Sigmoid colon (tissue), 7 donors: Measurements from ENCODE around the gene CTBP2. TPM values are rescaled to one million over a fixed set of nuclear protein-coding genes. Genes with fewer than 3 reads are reported as not detected.

Source experiments
- DNase-seq: peaks from one replicate; pipeline ENCODE4 v3.0.0-alpha.2; 2019
- H3K27ac ChIP-seq, 4 donors: fragments of 200-600 bp; sonication (generic); one replicate each; pipeline ENCODE4 v1.5.1; 2016 to 2019; ENCODE audit warnings: mild to moderate bottlenecking in 1 of 4
- H3K27me3 ChIP-seq, 3 donors: fragments of 200-600 bp; sonication (generic); one replicate each; pipeline ENCODE4 v1.5.1; 2019; ENCODE audit warnings: mild to moderate bottlenecking in 1 of 3
- H3K36me3 ChIP-seq, 4 donors: fragments of 200-600 bp; sonication (generic); one replicate each; pipeline ENCODE4 v1.5.1; 2016 to 2019
- H3K4me1 ChIP-seq, 4 donors: fragments of 200-600 bp; sonication (generic); one replicate each; pipeline ENCODE4 v1.5.1; 2017 to 2019
- H3K4me3 ChIP-seq, 4 donors: fragments of 200-600 bp; sonication (generic); one replicate each; pipeline ENCODE4 v1.5.1; 2017 to 2019; ENCODE audit warnings: mild to moderate bottlenecking in 2 of 4, moderate library complexity in 1 of 4
- H3K9me3 ChIP-seq, 4 donors: fragments of 200-600 bp in 3 of 4; sonication (generic) in 3 of 4; one replicate each; pipeline versions ENCODE4 v1.5.1 to v1.6.1; 2013 to 2019
- EP300 ChIP-seq, 4 donors: sonication (generic); formaldehyde crosslinking; IDR thresholded peaks; one replicate each; pipeline ENCODE4 v1.6.1; 2017; ENCODE audit warnings: antibody characterized with exemption in 4 of 4
- POLR2A ChIP-seq, 2 donors: fragments of 450-650 bp; IDR thresholded peaks; one replicate each; pipeline ENCODE4 v1.6.1; 2016; ENCODE audit warnings: antibody characterized with exemption in 2 of 2, mild to moderate bottlenecking in 2 of 2, moderate library complexity in 2 of 2
- POLR2AphosphoS5 ChIP-seq, 4 donors: sonication (generic); formaldehyde crosslinking; IDR thresholded peaks; one replicate each; pipeline ENCODE4 v1.6.1; 2017; ENCODE audit warnings: antibody characterized with exemption in 4 of 4
- WGBS, 2 donors: extraction: QIAGEN DNeasy Blood & Tissue Kit; methylation state at CpG; one replicate each; pipeline ENCODE4 v1.1.7; 2013; 5-methylcytosine and 5-hydroxymethylcytosine counted together
- intact Hi-C: fragments of 100-400 bp; cut with DNase I; formaldehyde crosslinking; loops from one replicate; pipeline ENCODE4 v1.15.1; 2023
- polyA plus RNA-seq, 3 donors: library from polyadenylated mRNA; stranded (reverse); fragments of 200-250 nt; gene quantifications; one replicate each; pipeline ENCODE4 v1.2.3, GENCODE V29; 2013
- total RNA-seq, 4 donors: library from RNA; depleted of rRNA; stranded (reverse); fragments of >200 nt; gene quantifications; one replicate each; pipeline ENCODE4 v1.1.0, GENCODE V29; 2016
- TF ChIP-seq, protein P1 (sequence below), 4 experiments: fragments of 450-650 bp in 3 of 4; fragments of 200-600 bp in 1 of 4; IDR thresholded peaks; one replicate each; pipeline ENCODE4 v1.5.1; 2016 to 2019; ENCODE audit warnings: antibody characterized with exemption in 4 of 4, mild to moderate bottlenecking in 3 of 4, moderate library complexity in 2 of 4
- donor health status: healthy with polysubstance abuse.
- donor health status: Bipolar disorder and iron deficiency.
- donor health status: healthy.

The CTBP2 gene
- total and polyA plus RNA-seq, 7 donors: 31.2 to 62.4 (median 52.0) TPM

DNA sequence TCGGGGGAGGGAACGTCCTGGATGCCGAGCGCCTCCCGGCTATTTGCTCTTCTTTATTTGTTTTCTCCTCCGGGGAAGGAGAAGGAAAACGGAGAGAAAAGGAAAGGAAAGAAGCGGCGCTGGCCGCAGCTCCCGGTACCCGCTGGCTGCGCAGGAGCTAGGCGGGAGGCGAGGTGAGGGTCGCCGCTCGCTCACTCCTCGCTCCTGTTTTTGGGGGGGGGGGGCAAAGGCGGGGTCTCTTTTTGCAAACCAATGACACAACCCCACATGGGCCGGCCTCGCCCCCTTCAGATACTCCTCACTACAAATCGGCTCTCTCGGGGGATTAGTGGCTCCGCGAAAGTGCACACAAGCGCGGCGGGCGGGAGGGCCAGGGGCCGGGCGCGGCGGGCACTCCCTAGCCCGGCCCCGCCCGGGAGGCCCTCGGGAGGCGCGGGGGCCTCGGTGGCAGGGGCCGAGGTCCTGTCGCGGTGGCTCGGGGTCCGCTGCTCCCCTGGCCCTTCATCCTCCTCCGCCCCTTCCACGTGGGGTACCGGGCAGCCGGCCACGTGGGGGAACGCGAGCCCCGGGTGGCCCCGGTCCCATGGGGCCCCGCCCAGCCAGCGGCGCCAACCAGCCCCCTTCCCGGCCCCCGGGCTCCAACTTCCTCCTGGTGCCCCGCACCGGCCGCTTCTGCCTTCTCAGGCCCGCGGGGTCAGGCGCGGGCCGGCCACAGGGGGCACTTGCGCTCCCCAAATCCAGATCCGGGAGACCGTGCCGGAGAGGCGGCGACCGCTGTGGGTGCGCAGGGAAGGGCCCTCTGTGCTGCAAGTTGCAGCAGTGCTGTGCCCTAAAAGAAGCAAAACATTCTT lies 718 bp upstream of the CTBP2 start:
- TF ChIP-seq POLR2AphosphoS5 (IDR thresholded peaks at IDR 0.05) (peak; percentile 32 to 75 (median 50)), POLR2A (IDR thresholded peaks at IDR 0.05) (no peak), EP300 (IDR thresholded peaks at IDR 0.05) (no peak)
- TF ChIP-seq, protein P1, sequence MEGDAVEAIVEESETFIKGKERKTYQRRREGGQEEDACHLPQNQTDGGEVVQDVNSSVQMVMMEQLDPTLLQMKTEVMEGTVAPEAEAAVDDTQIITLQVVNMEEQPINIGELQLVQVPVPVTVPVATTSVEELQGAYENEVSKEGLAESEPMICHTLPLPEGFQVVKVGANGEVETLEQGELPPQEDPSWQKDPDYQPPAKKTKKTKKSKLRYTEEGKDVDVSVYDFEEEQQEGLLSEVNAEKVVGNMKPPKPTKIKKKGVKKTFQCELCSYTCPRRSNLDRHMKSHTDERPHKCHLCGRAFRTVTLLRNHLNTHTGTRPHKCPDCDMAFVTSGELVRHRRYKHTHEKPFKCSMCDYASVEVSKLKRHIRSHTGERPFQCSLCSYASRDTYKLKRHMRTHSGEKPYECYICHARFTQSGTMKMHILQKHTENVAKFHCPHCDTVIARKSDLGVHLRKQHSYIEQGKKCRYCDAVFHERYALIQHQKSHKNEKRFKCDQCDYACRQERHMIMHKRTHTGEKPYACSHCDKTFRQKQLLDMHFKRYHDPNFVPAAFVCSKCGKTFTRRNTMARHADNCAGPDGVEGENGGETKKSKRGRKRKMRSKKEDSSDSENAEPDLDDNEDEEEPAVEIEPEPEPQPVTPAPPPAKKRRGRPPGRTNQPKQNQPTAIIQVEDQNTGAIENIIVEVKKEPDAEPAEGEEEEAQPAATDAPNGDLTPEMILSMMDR (IDR thresholded peaks at IDR 0.05): peak in 3 of 4 experiments; percentile 16 to 57 (median 39)
- Histone ChIP-seq H3K4me3 (peak overlapping the region; percentile 85 to 97 (median 92)), H3K36me3 (no peaks in the 10 kb centered on the region), H3K9me3 (no peaks in the 10 kb centered on the region), H3K27me3 (no peaks in the 10 kb centered on the region), H3K27ac (peak overlapping the region; percentile 97 to 99 (median 98)), H3K4me1 (peaks cover 0 to 38% (median 27%) of the 10 kb centered on the region in 4 donors)
- WGBS, 2 donors: 0 to 1% methylated on average over 76 of the region's 76 CpGs
- DNase-seq: peak; percentile 93
- intact Hi-C loops: loop anchor here (2.0 to 10.0 kb wide), 2 partner anchors 184 to 558 kb away; partner anchors contain the start of gene EDRF1

DNA sequence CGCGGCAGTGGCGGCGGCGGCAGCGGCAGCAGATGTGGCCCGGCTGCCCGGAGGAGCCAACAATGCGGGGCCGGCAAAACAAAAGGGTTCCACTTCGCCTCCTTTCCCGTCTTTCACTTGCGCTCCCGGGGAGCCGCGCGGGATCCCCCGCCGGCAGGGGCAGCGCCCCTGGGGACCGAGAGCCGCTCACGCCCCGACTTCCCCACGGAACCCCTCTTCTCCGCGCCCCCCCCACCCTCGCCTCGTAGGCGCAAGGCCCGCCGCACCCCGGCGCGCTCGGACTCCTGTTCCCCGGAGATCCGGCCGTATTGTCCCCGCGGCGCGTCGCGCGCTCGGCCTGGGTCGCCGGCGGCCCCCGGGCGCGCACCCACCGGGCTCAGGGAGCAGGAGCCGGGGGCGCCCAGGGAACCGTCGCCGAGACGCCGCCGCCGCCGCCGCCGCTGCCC lies 854 bp downstream of the CTBP2 start:
- H3K4me3 ChIP-seq: peak overlapping the region; percentile 85 to 97 (median 92)
- intact Hi-C loops: loop anchor here (5.0 to 10.0 kb wide), 3 partner anchors 167 to 665 kb away; partner anchors contain the start of genes BCCIP and UROS
- peaks cover 0 to 53% (median 43%) of the 10 kb centered on the region in 4 donors for H3K4me1 ChIP-seq
- peak overlapping the region; percentile 97 to 99 (median 98) for H3K27ac ChIP-seq
- no peaks in the 10 kb centered on the region for H3K27me3 ChIP-seq
- H3K36me3 ChIP-seq: no peaks in the 10 kb centered on the region
- TF ChIP-seq POLR2AphosphoS5 (IDR thresholded peaks at IDR 0.05) (peak in 1 of 4 donors; percentile 25), EP300 (IDR thresholded peaks at IDR 0.05) (no peak), POLR2A (IDR thresholded peaks at IDR 0.05) (no peak)
- TF ChIP-seq, protein P1 (IDR thresholded peaks at IDR 0.05): no peak
- peak; percentile 66 for DNase-seq
- 0 to 1% methylated on average over 66 of the region's 66 CpGs for WGBS, 2 donors
- H3K9me3 ChIP-seq: no peaks in the 10 kb centered on the region

DNA sequence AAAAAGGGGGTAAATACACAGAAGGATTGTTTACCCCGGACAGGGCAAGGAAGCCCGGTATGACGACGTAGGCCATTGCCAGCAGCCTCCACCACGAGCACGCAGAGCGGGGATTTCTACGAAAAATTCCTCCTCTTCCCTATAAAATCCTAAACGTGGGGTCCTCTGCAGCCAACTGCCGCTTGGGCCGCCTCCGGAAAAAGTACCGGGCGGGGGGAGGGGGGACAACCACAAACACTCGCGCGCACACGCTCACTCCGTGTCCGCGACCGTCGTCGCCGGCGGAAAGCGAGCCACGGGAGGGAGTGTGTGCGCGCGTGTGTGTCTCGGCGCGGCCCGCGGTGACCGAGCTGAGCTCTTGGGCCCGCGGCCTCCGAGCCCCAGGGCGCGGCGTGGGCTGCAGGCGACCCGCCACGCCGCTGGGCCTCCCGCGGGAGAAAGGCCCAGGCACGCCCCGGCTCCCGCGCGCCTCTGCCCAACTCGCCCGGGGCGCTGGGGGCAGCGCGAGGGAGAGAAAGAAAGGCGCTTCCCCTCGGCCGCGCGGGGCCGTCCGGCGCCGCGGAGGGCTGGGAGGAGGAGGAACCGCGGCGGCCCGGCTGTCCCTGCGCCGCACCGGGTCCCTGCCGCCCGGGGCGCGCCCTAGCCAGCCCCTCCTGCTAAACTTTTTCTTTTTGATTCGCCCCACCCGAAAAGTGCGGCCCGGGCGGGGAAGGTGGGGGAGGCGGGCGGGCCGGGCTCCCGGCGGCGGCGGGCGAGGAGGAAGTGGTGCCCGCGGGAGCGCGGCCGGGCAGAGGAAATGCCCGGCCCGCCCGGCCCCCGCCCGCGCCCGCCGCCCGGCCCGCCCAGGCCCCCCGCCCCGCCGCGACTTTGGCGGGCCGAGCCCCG lies 1.5 kb downstream of the CTBP2 start:
- peak; percentile 71 for DNase-seq

DNA sequence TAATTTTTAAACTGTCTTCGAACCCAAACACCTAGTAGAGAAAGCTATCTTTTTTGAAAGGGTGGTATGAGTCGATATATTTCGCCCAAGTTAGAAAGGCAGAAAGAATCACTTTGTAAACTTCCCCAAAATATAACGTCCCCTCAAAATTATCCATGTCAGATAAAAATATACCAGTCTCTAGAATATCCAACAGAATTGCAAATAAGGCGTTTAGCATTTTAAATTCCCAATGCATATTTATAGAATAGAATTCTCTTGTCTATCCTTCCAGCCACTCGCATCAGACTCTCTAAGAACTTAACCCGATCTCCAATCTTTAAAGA lies 2.1 kb downstream of the CTBP2 start:
- no peak for TF ChIP-seq POLR2A (IDR thresholded peaks at IDR 0.05)
- TF ChIP-seq EP300 (IDR thresholded peaks at IDR 0.05): no peak
- TF ChIP-seq, protein P1 (IDR thresholded peaks at IDR 0.05): no peak
- TF ChIP-seq POLR2AphosphoS5 (IDR thresholded peaks at IDR 0.05): no peak
- Histone ChIP-seq H3K36me3 (no peaks in the 10 kb centered on the region), H3K9me3 (no peaks in the 10 kb centered on the region), H3K27ac (peak overlapping the region; percentile 97 to 99 (median 98)), H3K27me3 (no peaks in the 10 kb centered on the region), H3K4me3 (peak overlapping the region; percentile 85 to 97 (median 92)), H3K4me1 (peaks cover 0 to 66% (median 55%) of the 10 kb centered on the region in 4 donors)
- 5 to 9% methylated on average over 7 of the region's 7 CpGs for WGBS, 2 donors
- intact Hi-C loops: loop anchor here (5.0 to 10.0 kb wide), 3 partner anchors 166 to 667 kb away; partner anchors contain the start of genes BCCIP and UROS
- no peak for DNase-seq

More for the DNA sequence above, 1.5 kb downstream of the CTBP2 start:
- H3K27ac ChIP-seq: peak overlapping the region; percentile 97 to 99 (median 98)
- H3K9me3 ChIP-seq: no peaks in the 10 kb centered on the region
- intact Hi-C loops: loop anchor here (5.0 to 10.0 kb wide), 3 partner anchors 167 to 666 kb away; partner anchors contain the start of genes BCCIP and UROS
- peak overlapping the region; percentile 85 to 97 (median 92) for H3K4me3 ChIP-seq
- no peaks in the 10 kb centered on the region for H3K36me3 ChIP-seq
- H3K4me1 ChIP-seq: peaks cover 0 to 60% (median 49%) of the 10 kb centered on the region in 4 donors
- TF ChIP-seq POLR2AphosphoS5 (IDR thresholded peaks at IDR 0.05) (peak; percentile 57 to 83 (median 72)), EP300 (IDR thresholded peaks at IDR 0.05) (no peak), POLR2A (IDR thresholded peaks at IDR 0.05) (peak in 1 of 2 donors; percentile 32)
- TF ChIP-seq, protein P1 (IDR thresholded peaks at IDR 0.05): no peak
- 0% methylated on average over 115 of the region's 115 CpGs for WGBS, 2 donors
- no peaks in the 10 kb centered on the region for H3K27me3 ChIP-seq
